ENCODE data around the gene LMAN1L.

The LMAN1L gene

GRCh38 chr15:74838137-74838516, 25.5 kb downstream of the LMAN1L start:
- DNase-seq (ENCODE audit: low spot score) = no peak

- DNase-seq (ENCODE audit: low spot score) = no peak
Observed at GRCh38 chr15:74838746-74839525, 26.3 kb downstream of the LMAN1L start.

- no peak for DNase-seq (ENCODE audit: low spot score)
Observed at GRCh38 chr15:74839526-74840395, 27.1 kb downstream of the LMAN1L start.

GRCh38 chr15:74840851-74841775, 28.5 kb downstream of the LMAN1L start:
- DNase-seq (ENCODE audit: low spot score) = no peak

- DNase-seq (ENCODE audit: low spot score) = no peak
Observed at GRCh38 chr15:74841891-74842373, 29.3 kb downstream of the LMAN1L start.

- peak; percentile 99 for DNase-seq (ENCODE audit: low spot score)
Observed at GRCh38 chr15:74842581-74843444, 30.2 kb downstream of the LMAN1L start, which contains the start of gene ULK3. Gene ULK3 (minus strand): TSS chr15:74843156. CDS start chr15:74843105, 51 bp downstream.

GRCh38 chr15:74843445-74843828, 30.8 kb downstream of the LMAN1L start:
- DNase-seq (ENCODE audit: low spot score) = no peak

- DNase-seq (ENCODE audit: low spot score) = no peak
Observed at GRCh38 chr15:74843891-74844299, 31.3 kb downstream of the LMAN1L start.

GRCh38 chr15:74844319-74845207, 31.9 kb downstream of the LMAN1L start:
- no peak for DNase-seq (ENCODE audit: low spot score)

- no peak for DNase-seq (ENCODE audit: low spot score)
Observed at GRCh38 chr15:74845208-74845568, 32.6 kb downstream of the LMAN1L start.

GRCh38 chr15:74845581-74845980, 32.9 kb downstream of the LMAN1L start:
- no peak for DNase-seq (ENCODE audit: low spot score)

GRCh38 chr15:74847432-74847831, 34.8 kb downstream of the LMAN1L start:
- DNase-seq (ENCODE audit: low spot score) = no peak

GRCh38 chr15:74850393-74850792, 37.8 kb downstream of the LMAN1L start:
- no peak for DNase-seq (ENCODE audit: low spot score)

- no peak for DNase-seq (ENCODE audit: low spot score)
Observed at GRCh38 chr15:74851960-74852359, 39.3 kb downstream of the LMAN1L start.

- no peak for DNase-seq (ENCODE audit: low spot score)
Observed at GRCh38 chr15:74854453-74855022, 41.9 kb downstream of the LMAN1L start.

GRCh38 chr15:74855857-74856256, 43.2 kb downstream of the LMAN1L start:
- DNase-seq (ENCODE audit: low spot score) = no peak

GRCh38 chr15:74856537-74856936, 43.9 kb downstream of the LMAN1L start:
- no peak for DNase-seq (ENCODE audit: low spot score)

GRCh38 chr15:74857082-74857655, 44.5 kb downstream of the LMAN1L start:
- no peak for DNase-seq (ENCODE audit: low spot score)
